HCT116 (cell line): ENCODE measurements around the gene RPL18. TPM values are rescaled to one million over a fixed set of nuclear protein-coding genes. Genes with fewer than 3 reads are reported as not detected.

Experiments used
- ATAC-seq: fragments of 200-7000 bp; cut with Tn5 transposase; 2 replicates; pipeline ENCODE4 v1.9.1; 2020; ENCODE audit warnings: mild to moderate bottlenecking, moderate library complexity
- BruUV-seq: library from RNA; stranded (reverse); fragments of 400-500 nt; replicated peaks from 2 replicates; lab custom pipeline; 2021; lab: Mats Ljungman, UMichigan
- CTCF ChIA-PET: fragments of 300-600 bp; sonication (Branson Sonifier 250); formaldehyde crosslinking; loops from one replicate; lab custom pipeline; 2021; ENCODE audit warnings: antibody characterized with exemption; lab: Charles Lee
- POLR2A ChIA-PET: fragments of 300-600, 350-600 bp; sonication (Branson Sonifier 250); formaldehyde crosslinking; loops from one replicate; lab custom pipeline; 2021; ENCODE audit warnings: antibody characterized with exemption; lab: Charles Lee
- RAD21 ChIA-PET, 2 experiments: fragments of 300-600 bp; sonication (Branson Sonifier 250); formaldehyde crosslinking; loops; one replicate each; lab custom pipeline; 2023; ENCODE audit warnings: low total read pairs in 2 of 2; ENCODE audit not compliant: uncharacterized antibody in 2 of 2, unreplicated experiment in 2 of 2, low non-redundant PET in 1 of 2; lab: Charles Lee
- DNase-seq: peaks from one replicate; pipeline ENCODE4 v3.0.0-alpha.2; 2010; ENCODE audit warnings: low read depth, low spot score
- H2AFZ ChIP-seq: fragments of 200-600 bp; shearing (Covaris generic), sonication (generic); 2 replicates; pipeline ENCODE4 v1.6.1; 2017; ENCODE audit warnings: low read depth, mixed run types, mixed read lengths, antibody characterized with exemption, low read length; ENCODE audit not compliant: poor library complexity, severe bottlenecking
- H3K27ac ChIP-seq: 2 replicates; pipeline ENCODE4 v1.5.1; 2012; ENCODE audit warnings: low read depth, low read length
- H3K27me3 ChIP-seq: fragments of 200-600 bp; sonication (generic); 2 replicates; pipeline ENCODE4 v1.6.1; 2016; ENCODE audit warnings: mixed run types, low read length, mixed read lengths; ENCODE audit not compliant: insufficient read depth
- H3K36me3 ChIP-seq, 2 experiments: fragments of 200-500 bp in 1 of 2; fragments of 200-600 bp in 1 of 2; sonication (Bioruptor generic) in 1 of 2; sonication (generic) in 1 of 2; 2 replicates each; pipeline versions ENCODE4 v1.5.1 to v1.6.1; 2014 to 2016; ENCODE audit warnings: low read length in 2 of 2, inconsistent platforms in 1 of 2, mixed read lengths in 1 of 2, mixed run types in 1 of 2; ENCODE audit not compliant: insufficient read depth in 2 of 2, control insufficient read depth in 1 of 2
- H3K4me1 ChIP-seq, 2 experiments: fragments of 200-600 bp in 1 of 2; sonication (generic) in 1 of 2; 2 replicates each; pipeline versions ENCODE4 v1.5.1 to v1.6.1; 2012 to 2017; ENCODE audit warnings: low read length in 2 of 2, inconsistent platforms in 1 of 2, mild to moderate bottlenecking in 1 of 2, mixed read lengths in 1 of 2, mixed run types in 1 of 2, moderate library complexity in 1 of 2; ENCODE audit not compliant: insufficient read depth in 2 of 2, control insufficient read depth in 1 of 2
- H3K4me2 ChIP-seq: fragments of 200-600 bp; sonication (generic); 2 replicates; pipeline ENCODE4 v1.6.1; 2017; ENCODE audit warnings: mixed run types, low read length, mixed read lengths
- H3K4me3 ChIP-seq, 2 experiments: fragments of 200-600 bp in 1 of 2; sonication (generic) in 1 of 2; replicated peaks in 1 of 2; 2 replicates each; pipeline ENCODE4 v1.5.1; 2011 to 2016; ENCODE audit warnings: low read length in 2 of 2, control low read depth in 1 of 2, low read depth in 1 of 2, mild to moderate bottlenecking in 1 of 2, mixed read lengths in 1 of 2, mixed run types in 1 of 2
- H3K79me2 ChIP-seq: fragments of 200-600 bp; sonication (generic); 2 replicates; pipeline ENCODE4 v1.6.1; 2017; ENCODE audit warnings: mild to moderate bottlenecking, mixed run types, low read length, moderate library complexity, mixed read lengths; ENCODE audit not compliant: insufficient read depth
- H3K9ac ChIP-seq: fragments of 200-600 bp; sonication (generic); 2 replicates; pipeline ENCODE4 v1.6.1; 2016; ENCODE audit warnings: low read length, mixed read lengths
- H3K9me2 ChIP-seq: fragments of 200-600 bp; sonication (generic), shearing (Covaris generic); 2 replicates; pipeline ENCODE4 v1.6.1; 2017; ENCODE audit warnings: mixed run types, mild to moderate bottlenecking, moderate library complexity; ENCODE audit not compliant: insufficient read depth
- H3K9me3 ChIP-seq, 2 experiments: fragments of 200-500 bp in 1 of 2; fragments of 200-600 bp in 1 of 2; sonication (Bioruptor generic) in 1 of 2; sonication (generic) in 1 of 2; 2 replicates each; pipeline ENCODE4 v1.6.1; 2014 to 2017; ENCODE audit warnings: low read length in 2 of 2, mixed read lengths in 2 of 2, inconsistent platforms in 1 of 2, low read depth in 1 of 2, mild to moderate bottlenecking in 1 of 2, mixed run types in 1 of 2, moderate library complexity in 1 of 2; ENCODE audit not compliant: control insufficient read depth in 1 of 2, insufficient read depth in 1 of 2
- H4K20me1 ChIP-seq: fragments of 200-600 bp; sonication (generic), shearing (Covaris generic); 2 replicates; pipeline ENCODE4 v1.6.1; 2017; ENCODE audit warnings: mixed run types, mild to moderate bottlenecking, moderate library complexity; ENCODE audit not compliant: insufficient read depth
- ATF3 ChIP-seq: IDR thresholded peaks from 2 replicates; pipeline ENCODE4 v1.6.1; 2012
- CTCF ChIP-seq, 3 experiments: fragments of 200-600 bp in 1 of 3; sonication (generic) in 1 of 3; IDR thresholded peaks in 2 of 3; conservative IDR thresholded peaks in 1 of 3; 2 replicates each; pipeline ENCODE4 v1.5.1; 2012 to 2017; ENCODE audit warnings: low read depth in 2 of 3, low read length in 2 of 3, antibody characterized with exemption in 1 of 3, borderline replicate concordance in 1 of 3, control low read depth in 1 of 3, mild to moderate bottlenecking in 1 of 3, mixed read lengths in 1 of 3, mixed run types in 1 of 3, moderate library complexity in 1 of 3; ENCODE audit not compliant: insufficient read depth in 1 of 3
- EGR1 ChIP-seq: IDR thresholded peaks from 2 replicates; pipeline ENCODE4 v1.6.1; 2012; ENCODE audit warnings: low read depth
- FOSL1 ChIP-seq: IDR thresholded peaks from 2 replicates; pipeline ENCODE4 v1.6.1; 2012; ENCODE audit warnings: low read depth
- RAD21 ChIP-seq: IDR thresholded peaks from 2 replicates; pipeline ENCODE4 v1.6.1; 2012; ENCODE audit warnings: low read depth, mild to moderate bottlenecking
- REST ChIP-seq: IDR thresholded peaks from 2 replicates; pipeline ENCODE4 v1.6.1; 2012; ENCODE audit warnings: low read depth
- SIN3A ChIP-seq: IDR thresholded peaks from 2 replicates; pipeline ENCODE4 v1.6.1; 2012; ENCODE audit warnings: low read depth
- SP1 ChIP-seq: IDR thresholded peaks from 2 replicates; pipeline ENCODE4 v1.6.1; 2012; ENCODE audit warnings: low read depth
- intact Hi-C: fragments of 100-400 bp; cut with micrococcal nuclease; formaldehyde crosslinking; loops from 2 replicates; pipeline ENCODE4 v1.10.0; 2022
- total RNA-seq: library from RNA; stranded (reverse); gene quantifications from one replicate; pipeline ENCODE4 v1.2.1, GENCODE V29; 2021; ENCODE audit not compliant: unreplicated experiment

Gene RPL18
- total RNA-seq, 1 experiment from 2014 or later, result 2,006 TPM

- peak overlapping the region; percentile 57; the same call in 1 of the 2 replicates for H3K27ac ChIP-seq
Observed at GRCh38 chr19:48628486-48629296, 9.7 kb upstream of the RPL18 start.

More at GRCh38 chr19:48628486-48629296, 9.7 kb upstream of the RPL18 start:
- Histone ChIP-seq H3K79me2 (peaks cover 18% of the 10 kb centered on the region; the same call in 1 of the 2 replicates), H3K9me2 (no peaks in the 10 kb centered on the region), H3K9me3 (no peaks in the 10 kb centered on the region), H3K4me1 (peaks cover 41 to 56% of the 10 kb centered on the region in 2 experiments), H2AFZ (no peak overlapping the region), H3K27me3 (no peaks in the 10 kb centered on the region), H3K9ac (0 out of 2 replicates have a peak overlapping the region, but pooled peaks have one; percentile 5), H4K20me1 (no peaks in the 10 kb centered on the region), H3K4me2 (no peak overlapping the region), H3K4me3 (no peak overlapping the region), H3K36me3 (peaks cover 2 to 13% of the 10 kb centered on the region in 2 experiments; a peak in 1 of 4 replicates)
- intact Hi-C loops, result no loop called here
- no peak for ATAC-seq
- no peak for DNase-seq
- RAD21 ChIA-PET, result no interaction called here
- no TSS peak for BruUV-seq
- POLR2A ChIA-PET, result interaction anchor here (1.6 to 1.8 kb wide), 3 partner anchors 9 to 12 kb away, joined by 8 to 22 read pairs (median 9); partner anchors contain the start of genes RPL18 and SPHK2
- CTCF ChIA-PET, result interaction anchor here (1.2 kb wide), 1 partner anchor 9 kb away, joined by 3 read pairs; the partner anchor contains the start of genes RPL18 and SPHK2
- no peak for TF ChIP-seq FOSL1
- TF ChIP-seq ATF3, result no peak
- no peak for TF ChIP-seq SIN3A
- TF ChIP-seq CTCF (IDR thresholded peaks at IDR 0.05 in 2 of 3, conservative IDR thresholded peaks at IDR 0.05 in 1 of 3; ENCODE audit: borderline replicate concordance in 1 of 3, insufficient read depth in 1 of 3, low read depth in 2 of 3, low read length in 2 of 3), result no peak
- TF ChIP-seq EGR1, result no peak
- no peak for TF ChIP-seq SP1
- TF ChIP-seq REST, result no peak
- TF ChIP-seq RAD21, result no peak
